NCI-H510A (cell line): ENCODE results near the gene NADSYN1.
A peak's percentile ranks its signal among the peaks of the same experiment; 100 is the strongest.
"Not testable (repeated sequence)": the region's sequence is repeated elsewhere in the genome, so short reads cannot be mapped to it uniquely, and the experiment has no call there.

ENCODE experiments used
- DNase-seq: peaks from one replicate; lab custom pipeline; 2025; lab: John Stamatoyannopoulos, UW

Gene NADSYN1

GRCh38 chr11:71453037-71453917 is at the start of gene NADSYN1:
NADSYN1 (plus strand) TSS chr11:71453203; CDS start chr11:71453297, 94 bp downstream.
- peak; percentile 82 for DNase-seq

- DNase-seq, result no peak
Measured at GRCh38 chr11:71404209-71404608, 48.8 kb upstream of the NADSYN1 start.

GRCh38 chr11:71406681-71407080 is 46.3 kb upstream of the NADSYN1 start:
- peak; percentile 54 for DNase-seq

GRCh38 chr11:71407356-71407755 is 45.6 kb upstream of the NADSYN1 start:
- DNase-seq, result no peak

GRCh38 chr11:71408826-71409225 is 44.2 kb upstream of the NADSYN1 start:
- no peak for DNase-seq

GRCh38 chr11:71410363-71410966 is 42.5 kb upstream of the NADSYN1 start:
- DNase-seq, result no peak

GRCh38 chr11:71414645-71415044 is 38.4 kb upstream of the NADSYN1 start:
- no peak for DNase-seq

- DNase-seq, result no peak
Measured at GRCh38 chr11:71418643-71419042, 34.4 kb upstream of the NADSYN1 start.

- DNase-seq, result no peak
Measured at GRCh38 chr11:71420455-71421241, 32.4 kb upstream of the NADSYN1 start.

GRCh38 chr11:71421392-71421950 is 31.5 kb upstream of the NADSYN1 start:
- DNase-seq, result no peak

- not testable (repeated sequence) for DNase-seq
Measured at GRCh38 chr11:71422318-71422717, 30.7 kb upstream of the NADSYN1 start.

GRCh38 chr11:71423181-71423790 is 29.7 kb upstream of the NADSYN1 start:
- DNase-seq, result no peak

- DNase-seq, result no peak
Measured at GRCh38 chr11:71425409-71425808, 27.6 kb upstream of the NADSYN1 start.

GRCh38 chr11:71425860-71426259 is 27.1 kb upstream of the NADSYN1 start:
- DNase-seq, result no peak

GRCh38 chr11:71426413-71426812 is 26.6 kb upstream of the NADSYN1 start:
- DNase-seq, result no peak

- DNase-seq, result no peak
Measured at GRCh38 chr11:71428861-71429435, 24.1 kb upstream of the NADSYN1 start.

GRCh38 chr11:71429701-71430100 is 23.3 kb upstream of the NADSYN1 start:
- no peak for DNase-seq

GRCh38 chr11:71430166-71430565 is 22.8 kb upstream of the NADSYN1 start:
- no peak for DNase-seq

- no peak for DNase-seq
Measured at GRCh38 chr11:71431271-71431670, 21.7 kb upstream of the NADSYN1 start.

GRCh38 chr11:71432761-71433647 is 20.0 kb upstream of the NADSYN1 start:
- no peak for DNase-seq
